A549 (cell line): ENCODE data around the gene SOX12. TPM values are rescaled to one million over a fixed set of nuclear protein-coding genes. Genes with fewer than 3 reads are reported as not detected.

Source experiments
- ATAC-seq, 2 experiments: fragments of 200-7000 bp in 1 of 2; fragments of >200 bp in 1 of 2; cut with Nextera tagmentation in 1 of 2; cut with Tn5 transposase in 1 of 2; 3 replicates each; pipeline versions ENCODE4 v1.8.0 to v1.9.1; 2018 to 2020; ENCODE audit warnings: mild to moderate bottlenecking in 1 of 2, moderate library complexity in 1 of 2
- CTCF ChIA-PET: fragments of 300-600 bp; sonication (Branson Sonifier 250); formaldehyde crosslinking; extraction: SDS; loops from one replicate; lab custom pipeline; 2021; ENCODE audit warnings: antibody characterized with exemption, inconsistent platforms; lab: Yijun Ruan, JAX
- POLR2A ChIA-PET: fragments of 350-600 bp; formaldehyde crosslinking; extraction: SDS; loops from one replicate; lab custom pipeline; 2021; ENCODE audit warnings: antibody characterized with exemption, inconsistent platforms; lab: Yijun Ruan, JAX
- DNase-seq, 2 experiments: peaks; one replicate each; pipeline versions ENCODE4 v3.0.0 to v3.0.0-alpha.2; 2011 to 2016; ENCODE audit warnings: low read depth in 1 of 2, low spot score in 1 of 2
- FAIRE-seq: peaks from 2 replicates; lab custom pipeline; 2011; peaks lifted over from hg19 to GRCh38; lab: Jason Lieb, UNC
- H3K27ac ChIP-seq, 2 experiments: fragments of >200 bp; sonication (Bioruptor Twin); formaldehyde crosslinking; 3 replicates each; pipeline ENCODE4 v1.5.1; 2016 to 2017
- H3K4me1 ChIP-seq: fragments of >200 bp; sonication (Bioruptor Twin); formaldehyde crosslinking; 3 replicates; pipeline ENCODE4 v1.6.1; 2016
- H3K4me2 ChIP-seq: fragments of >200 bp; sonication (Bioruptor Twin); formaldehyde crosslinking; 3 replicates; pipeline ENCODE4 v1.6.1; 2016
- H3K4me3 ChIP-seq: fragments of >200 bp; sonication (Bioruptor Twin); formaldehyde crosslinking; 3 replicates; pipeline ENCODE4 v1.5.1; 2016
- H3K9me3 ChIP-seq: fragments of >200 bp; sonication (Bioruptor Twin); formaldehyde crosslinking; 3 replicates; pipeline ENCODE4 v1.6.1; 2016
- BCL3 ChIP-seq: fragments of >200 bp; sonication (Bioruptor Twin); formaldehyde crosslinking; IDR thresholded peaks from 3 replicates; pipeline ENCODE4 v1.6.1; 2016
- CBX2 ChIP-seq: fragments of 200-600 bp; sonication (generic); IDR thresholded peaks from 2 replicates; pipeline ENCODE4 v1.6.1; 2016; ENCODE audit warnings: low read depth, mild to moderate bottlenecking, borderline replicate concordance
- MAZ ChIP-seq: fragments of 150-350 bp; IDR thresholded peaks from 2 replicates; pipeline ENCODE4 v1.6.1; 2014; ENCODE audit warnings: antibody characterized with exemption, low read depth, low read length, borderline replicate concordance
- PBX3 ChIP-seq: IDR thresholded peaks from 2 replicates; pipeline ENCODE4 v1.6.1; 2012
- POLR2A ChIP-seq: IDR thresholded peaks from 2 replicates; pipeline ENCODE4 v1.6.1; 2012; ENCODE audit warnings: mild to moderate bottlenecking, low read length
- SREBF2 ChIP-seq: fragments of 450-650 bp; IDR thresholded peaks from 2 replicates; pipeline ENCODE4 v1.6.1; 2014; ENCODE audit warnings: mild to moderate bottlenecking, moderate library complexity
- ZC3H11A ChIP-seq: fragments of 450-650 bp; IDR thresholded peaks from 2 replicates; pipeline ENCODE4 v1.6.1; 2014; ENCODE audit warnings: antibody characterized with exemption, mild to moderate bottlenecking
- ZNF302 ChIP-seq: fragments of 250-450 bp; sonication (Bioruptor Pico); IDR thresholded peaks from 2 replicates; pipeline ENCODE4 v1.9.0; 2021; ENCODE audit warnings: inconsistent platforms, mild to moderate bottlenecking, moderate library complexity
- WGBS: methylation state at CpG from one replicate; pipeline ENCODE4 v1.1.6; 2017; ENCODE audit errors: missing lambda C conversion rate; 5-methylcytosine and 5-hydroxymethylcytosine counted together
- polyA plus RNA-seq, 4 experiments: library from polyadenylated mRNA; depleted of rRNA in 3 of 4; stranded (reverse); fragments of >200 nt; fragmentation: RNase III in 1 of 4; extraction: RNeasy Plus Mini Kit Qiagen cat#74134 plus additional on column Dnase treatment in 1 of 4; gene quantifications; 2 replicates in 3 of 4; 3 replicates in 1 of 4; pipeline ENCODE4 v1.2.3, GENCODE V29; 2011 to 2017
- TF ChIP-seq, protein P1 (sequence below): IDR thresholded peaks from 2 replicates; pipeline ENCODE4 v1.6.1; 2012
- TF ChIP-seq, protein P2 (sequence below): fragments of >200 bp; sonication (Bioruptor Twin); formaldehyde crosslinking; IDR thresholded peaks from 3 replicates; pipeline ENCODE4 v1.5.1; 2016

Gene SOX12
- polyA plus RNA-seq, 2 of the 4 experiments (the other 2 are of a cell fraction): 7.0 to 29.2 TPM

DNA sequence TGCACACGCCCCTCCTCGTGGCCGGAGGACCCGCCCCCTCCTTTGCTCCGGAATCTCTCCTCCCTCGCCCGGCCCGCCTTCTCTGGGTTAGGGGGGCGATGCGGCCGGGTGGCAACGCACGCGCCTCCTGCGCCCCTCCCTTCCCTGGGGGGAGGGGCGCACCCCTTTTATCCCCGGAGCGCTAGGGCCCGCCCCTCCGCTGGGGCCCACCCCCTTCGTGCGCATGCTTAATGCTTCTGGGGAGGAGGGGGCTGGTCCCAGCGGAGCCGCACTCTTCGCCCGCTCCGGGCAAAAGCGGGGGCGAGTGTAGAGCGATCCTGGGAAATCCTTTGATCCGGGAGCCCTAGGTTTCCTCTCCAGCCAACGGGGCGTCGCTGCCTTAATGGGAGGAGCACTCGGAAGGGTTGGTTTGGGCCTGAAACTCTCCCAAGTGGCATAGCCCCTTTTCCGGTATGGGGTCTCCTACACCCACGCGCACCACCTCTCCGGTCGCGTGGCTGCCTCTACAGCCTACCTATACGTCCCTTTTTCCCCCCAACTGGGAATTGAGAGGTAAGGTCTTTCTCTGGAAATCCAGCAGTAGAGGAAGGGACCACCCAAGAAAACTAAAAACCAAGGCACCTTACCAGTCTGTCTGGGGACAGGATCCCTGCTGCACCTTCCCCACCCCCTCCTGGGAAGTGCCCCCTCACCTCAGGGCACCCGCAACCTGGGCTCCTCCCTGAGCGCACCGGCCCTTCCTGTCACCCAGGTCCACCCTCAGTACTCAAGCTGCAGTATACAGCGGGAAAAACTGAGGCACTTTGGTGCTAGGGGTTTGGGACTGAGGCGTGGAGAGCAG, 2.1 kb downstream of the SOX12 start (continued):
- TF ChIP-seq ZC3H11A (no peak), CBX2 (no peak), BCL3 (no peak; the same call in 2 of the 3 replicates), SREBF2 (no peak), MAZ (peak; percentile 83; the same call in 1 of the 2 replicates), ZNF302 (CRISPR knock-in tag) (no peak)
- TF ChIP-seq, protein P1, sequence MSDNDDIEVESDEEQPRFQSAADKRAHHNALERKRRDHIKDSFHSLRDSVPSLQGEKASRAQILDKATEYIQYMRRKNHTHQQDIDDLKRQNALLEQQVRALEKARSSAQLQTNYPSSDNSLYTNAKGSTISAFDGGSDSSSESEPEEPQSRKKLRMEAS: peak; percentile 94
- TF ChIP-seq, all 56 proteins: peak for 10

- H3K4me2 ChIP-seq: peak overlapping the region; percentile 74
- 72% methylated on average over 30 of the region's 31 CpGs for WGBS
- peak overlapping the region; percentile 95 to 99; a peak in 5 of 6 replicates for H3K27ac ChIP-seq
- CTCF ChIA-PET: interaction anchor here (1.3 to 6.9 kb wide), 7 partner anchors 7 to 104 kb away, joined by 3 to 111 read pairs (median 28); partner anchors contain the start of genes NRSN2 and ZCCHC3
- peaks cover 38% of the 10 kb centered on the region for H3K4me1 ChIP-seq
- no peak for FAIRE-seq
- H3K9me3 ChIP-seq: no peaks in the 10 kb centered on the region
- peak overlapping the region; percentile 95 for H3K4me3 ChIP-seq
- DNase-seq: no peak
- ATAC-seq: no peak
- POLR2A ChIA-PET: interaction anchor here (0.6 to 3.3 kb wide), 2 partner anchors 19 to 1507 kb away, joined by 3 to 15 read pairs; partner anchors contain the start of gene NRSN2
- TF ChIP-seq POLR2A: 0 out of 2 replicates have a peak, but pooled peaks have one; percentile 22
- TF ChIP-seq, protein P2, sequence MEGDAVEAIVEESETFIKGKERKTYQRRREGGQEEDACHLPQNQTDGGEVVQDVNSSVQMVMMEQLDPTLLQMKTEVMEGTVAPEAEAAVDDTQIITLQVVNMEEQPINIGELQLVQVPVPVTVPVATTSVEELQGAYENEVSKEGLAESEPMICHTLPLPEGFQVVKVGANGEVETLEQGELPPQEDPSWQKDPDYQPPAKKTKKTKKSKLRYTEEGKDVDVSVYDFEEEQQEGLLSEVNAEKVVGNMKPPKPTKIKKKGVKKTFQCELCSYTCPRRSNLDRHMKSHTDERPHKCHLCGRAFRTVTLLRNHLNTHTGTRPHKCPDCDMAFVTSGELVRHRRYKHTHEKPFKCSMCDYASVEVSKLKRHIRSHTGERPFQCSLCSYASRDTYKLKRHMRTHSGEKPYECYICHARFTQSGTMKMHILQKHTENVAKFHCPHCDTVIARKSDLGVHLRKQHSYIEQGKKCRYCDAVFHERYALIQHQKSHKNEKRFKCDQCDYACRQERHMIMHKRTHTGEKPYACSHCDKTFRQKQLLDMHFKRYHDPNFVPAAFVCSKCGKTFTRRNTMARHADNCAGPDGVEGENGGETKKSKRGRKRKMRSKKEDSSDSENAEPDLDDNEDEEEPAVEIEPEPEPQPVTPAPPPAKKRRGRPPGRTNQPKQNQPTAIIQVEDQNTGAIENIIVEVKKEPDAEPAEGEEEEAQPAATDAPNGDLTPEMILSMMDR: no peak
Observed at GRCh38 chr20:328027-328974, 2.9 kb downstream of the SOX12 start.

GRCh38 chr20:328975-329695, 3.8 kb downstream of the SOX12 start:
- TF ChIP-seq BCL3: no peak
- 0 out of 2 replicates have a peak, but pooled peaks have one; percentile 42 for TF ChIP-seq PBX3
- TF ChIP-seq, all 56 proteins: peak for 1
- ATAC-seq: no peak
- H3K4me3 ChIP-seq: no peak overlapping the region
- H3K4me2 ChIP-seq: peak overlapping the region; percentile 74
- H3K9me3 ChIP-seq: no peaks in the 10 kb centered on the region
- FAIRE-seq: no peak
- ChIA-PET CTCF (interaction anchor here (0.8 to 6.9 kb wide), 11 partner anchors 8 to 103 kb away, joined by 3 to 111 read pairs (median 26); partner anchors contain the start of genes NRSN2 and ZCCHC3), POLR2A (interaction anchor here (2.1 to 3.3 kb wide), 2 partner anchors 18 to 32 kb away, joined by 13 to 15 read pairs; partner anchors contain the start of genes NRSN2 and ZCCHC3)
- DNase-seq: no peak
- H3K4me1 ChIP-seq: peaks cover 32% of the 10 kb centered on the region
- peak overlapping the region in 1 of 2 experiments; percentile 41; a peak in 3 of 6 replicates for H3K27ac ChIP-seq
- 77% methylated on average over 7 of the region's 7 CpGs for WGBS
